ENCODE data around the gene DOK6.

GRCh38 chr18:69754108-69754507, 353.4 kb downstream of the DOK6 start:
- TF ChIP-seq EZH2 (IDR thresholded peaks at IDR 0.05): no peak
- TF ChIP-seq POLR2AphosphoS5 (IDR thresholded peaks at IDR 0.05; ENCODE audit: borderline replicate concordance, low read depth, low read length): no peak
